M059J (cell line): ENCODE data around the gene GFI1B. TPM values are rescaled to one million over a fixed set of nuclear protein-coding genes. Genes with fewer than 3 reads are reported as not detected.

Experiments used
- DNase-seq: peaks from one replicate; pipeline ENCODE4 v3.0.0-alpha.2; 2012; ENCODE audit warnings: low read depth
- total RNA-seq: library from RNA; depleted of rRNA; stranded (reverse); fragments of >200 nt; shearing (Covaris generic); gene quantifications from 2 replicates; pipeline ENCODE4 v1.2.3, GENCODE V29; 2014; rRNA removed

GFI1B gene
- total RNA-seq, result 0.30 TPM in 1 of 2 replicates, not detected in the other

- no peak for DNase-seq
Observed at GRCh38 chr9:132978451-132979131, at the start of gene GFI1B. GFI1B (plus strand) TSS chr9:132978694; CDS start chr9:132986679, 7,985 bp downstream.

GRCh38 chr9:132931178-132931735, 47.2 kb upstream of the GFI1B start:
- peak; percentile 37 for DNase-seq

- no peak for DNase-seq
Observed at GRCh38 chr9:132935026-132935425, 43.5 kb upstream of the GFI1B start.

DNA sequence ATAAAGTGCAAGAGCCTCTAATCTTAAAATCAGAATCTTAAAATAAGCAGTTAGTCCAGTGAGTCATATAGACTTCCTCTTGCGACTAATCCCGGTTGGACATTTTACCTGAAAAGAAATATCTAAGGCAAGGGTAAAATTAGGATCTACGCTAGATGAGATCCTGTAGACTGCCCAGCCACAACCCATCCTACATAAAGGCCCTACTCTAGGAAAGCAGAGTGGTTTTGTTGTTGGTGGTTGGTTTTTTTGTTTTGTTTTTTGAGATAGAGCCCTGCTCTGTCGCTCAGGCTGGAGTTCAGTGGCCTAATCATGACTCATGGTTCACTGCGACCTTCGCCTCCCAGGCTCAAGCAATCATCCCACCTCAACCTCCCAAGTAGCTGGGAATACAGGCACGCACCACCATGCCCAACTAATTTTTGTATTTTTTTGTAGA, 41.0 kb upstream of the GFI1B start:
- peak; percentile 73 for DNase-seq

DNA sequence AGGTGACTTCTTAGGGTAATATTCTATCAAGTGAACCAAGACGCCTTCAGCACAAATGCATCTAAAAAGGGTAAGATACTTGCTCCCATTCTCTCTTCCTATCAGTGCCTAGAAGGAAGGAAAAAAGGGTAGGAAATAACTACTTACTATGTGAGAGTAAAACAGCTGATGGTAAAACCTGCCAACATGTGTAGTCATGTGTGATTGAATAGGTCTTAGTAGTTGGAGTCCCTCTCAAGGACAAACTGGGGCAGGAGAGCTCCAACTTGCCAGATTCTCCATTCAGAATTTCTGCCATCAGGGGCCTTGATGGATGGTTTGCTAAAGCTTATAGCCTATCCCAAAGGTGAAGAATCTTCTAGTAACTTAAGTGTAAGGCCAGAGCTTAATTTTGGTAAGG, 39.3 kb upstream of the GFI1B start:
- no peak for DNase-seq

DNA sequence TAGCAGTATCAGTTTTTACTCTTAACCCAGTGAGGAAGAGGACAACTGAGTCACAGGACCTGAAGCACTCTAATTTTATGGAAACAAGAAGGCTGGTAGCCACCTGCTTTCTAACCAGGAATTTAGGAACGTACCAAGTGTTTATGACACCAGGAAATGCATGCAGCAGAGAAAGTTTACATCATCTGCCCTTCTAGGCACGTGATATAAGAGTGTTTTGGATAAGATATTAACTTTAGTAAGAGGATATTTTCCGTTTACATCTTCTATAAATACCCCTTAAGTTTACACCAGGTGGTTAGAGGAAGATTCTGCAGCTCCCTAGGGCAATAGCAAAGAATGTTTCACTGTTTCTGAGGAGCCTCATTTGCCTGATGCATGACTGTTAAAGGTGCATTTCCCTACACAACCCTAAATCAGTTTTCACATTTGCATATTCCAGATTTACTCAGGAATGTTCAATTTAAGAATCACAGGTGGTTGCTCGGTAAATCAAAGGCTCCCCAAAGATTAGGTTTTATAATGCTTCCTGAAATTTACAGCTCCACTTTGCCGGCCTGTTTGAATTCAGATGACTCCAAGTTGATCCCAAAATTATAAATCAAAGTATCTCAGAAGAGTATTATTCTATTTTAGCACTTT, 35.8 kb upstream of the GFI1B start:
- no peak for DNase-seq

DNA sequence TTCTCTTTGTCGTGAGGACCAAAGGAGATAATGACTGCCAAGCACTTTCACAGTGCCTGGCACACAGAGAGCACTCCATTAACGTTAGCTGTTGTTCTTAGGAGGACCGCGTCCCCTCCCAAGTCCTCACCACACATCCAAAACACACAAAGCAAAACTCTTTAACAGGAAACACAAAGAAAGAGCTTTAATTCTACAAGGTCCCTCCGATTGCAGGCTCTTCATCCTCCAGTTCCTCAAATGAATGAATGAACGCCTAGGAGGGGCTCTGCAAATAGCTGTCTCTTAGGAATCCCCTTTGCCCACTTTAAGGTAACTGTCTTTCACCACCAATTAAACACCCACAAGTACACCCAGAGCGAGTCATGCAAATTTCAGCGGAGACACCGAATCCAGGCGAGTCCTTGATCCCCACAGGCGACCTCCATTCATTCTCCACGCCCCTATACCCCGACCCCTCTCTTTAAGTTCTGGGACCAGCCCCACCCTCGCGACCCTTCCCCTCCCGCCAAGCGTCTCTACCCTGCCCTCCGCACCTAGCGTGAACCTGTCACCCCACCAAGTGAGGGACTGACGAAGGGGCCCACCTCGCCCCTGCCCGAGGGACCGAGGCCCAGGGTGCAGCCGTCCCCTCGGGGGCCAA, 34.7 kb upstream of the GFI1B start:
- DNase-seq, result no peak

- DNase-seq, result peak; percentile 91
Observed at GRCh38 chr9:132944294-132945185, 34.0 kb upstream of the GFI1B start, which contains the start of gene TSC1. TSC1 (minus strand) TSS chr9:132944616; CDS start chr9:132928872, 15,744 bp downstream.

DNA sequence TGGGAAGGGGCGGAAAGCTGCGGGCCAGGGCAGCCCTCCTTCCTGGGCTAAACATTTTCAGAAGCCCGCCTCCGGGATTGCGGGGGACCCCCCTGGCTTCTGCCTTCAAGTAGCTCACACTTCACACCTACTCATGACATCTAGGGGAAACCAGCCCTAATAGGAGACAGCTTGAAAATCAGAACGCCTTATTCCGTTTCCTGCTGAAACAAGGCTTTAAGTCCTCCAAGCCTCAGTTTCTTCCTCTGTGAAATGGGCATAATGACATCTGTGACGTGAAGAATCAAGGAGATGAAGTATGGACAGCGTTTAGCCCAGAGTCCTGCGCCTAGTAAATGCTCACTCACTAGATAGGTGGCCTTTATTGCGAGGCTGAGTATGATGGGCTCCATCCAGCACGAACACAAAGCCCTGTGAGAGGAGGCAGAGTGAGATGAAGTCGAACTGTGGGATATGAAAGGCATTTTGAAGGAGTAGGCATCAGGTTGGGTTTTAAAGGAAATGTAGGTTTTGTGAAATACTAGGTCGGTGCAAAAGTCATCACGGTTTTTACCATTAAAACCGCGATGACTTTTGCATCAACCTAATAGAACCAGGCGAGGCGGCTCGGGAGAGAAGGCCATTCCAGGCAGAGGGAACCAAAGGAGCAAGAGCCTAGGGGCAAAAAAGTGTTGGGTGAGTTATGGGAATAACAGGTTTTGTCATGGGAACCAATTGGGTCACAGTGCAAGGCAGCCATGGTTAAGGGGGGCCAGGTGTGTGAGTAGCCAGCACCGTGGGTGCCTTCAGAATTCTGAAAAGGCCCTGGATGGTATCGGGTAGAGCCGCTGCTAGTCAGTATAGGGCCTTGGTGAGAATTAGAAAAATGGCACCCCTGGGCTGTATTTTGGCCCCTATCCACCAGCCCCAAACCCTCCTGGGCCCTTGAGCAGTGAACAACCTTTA, 33.0 kb upstream of the GFI1B start:
- DNase-seq, result peak; percentile 20

GRCh38 chr9:132946211-132946610, 32.3 kb upstream of the GFI1B start:
- peak; percentile 44 for DNase-seq

GRCh38 chr9:132946631-132947295, 31.7 kb upstream of the GFI1B start:
- DNase-seq, result peak; percentile 81

GRCh38 chr9:132947756-132948155, 30.7 kb upstream of the GFI1B start:
- DNase-seq, result no peak

DNA sequence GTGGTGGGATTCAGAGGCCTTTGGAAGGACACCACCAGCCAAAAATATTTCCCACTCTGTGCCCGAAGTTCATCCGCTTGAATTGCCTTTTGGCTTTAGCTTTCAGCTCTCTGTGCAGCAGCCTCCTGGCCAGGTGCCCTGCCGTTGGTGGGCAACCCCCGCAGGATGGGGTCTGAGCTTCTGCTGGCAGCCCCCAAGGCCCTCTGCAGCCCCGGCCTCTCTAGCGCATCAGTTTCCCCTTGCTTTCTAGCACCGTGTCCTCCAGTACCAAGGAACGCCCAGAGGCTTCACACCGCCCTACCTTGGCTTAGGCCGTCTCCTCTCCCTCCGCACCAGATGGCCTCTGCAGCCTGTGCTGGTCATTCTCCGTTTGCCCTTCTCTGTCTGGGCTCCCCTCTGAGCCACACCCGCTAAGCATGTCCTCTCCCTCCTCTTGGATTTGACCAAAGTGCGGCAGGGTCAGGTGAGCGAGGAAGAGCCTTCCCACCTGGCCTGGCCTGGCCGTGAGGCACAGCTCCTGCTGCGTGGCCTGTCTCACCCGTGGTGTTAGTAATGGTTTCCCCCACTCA, 29.9 kb upstream of the GFI1B start:
- no peak for DNase-seq

DNA sequence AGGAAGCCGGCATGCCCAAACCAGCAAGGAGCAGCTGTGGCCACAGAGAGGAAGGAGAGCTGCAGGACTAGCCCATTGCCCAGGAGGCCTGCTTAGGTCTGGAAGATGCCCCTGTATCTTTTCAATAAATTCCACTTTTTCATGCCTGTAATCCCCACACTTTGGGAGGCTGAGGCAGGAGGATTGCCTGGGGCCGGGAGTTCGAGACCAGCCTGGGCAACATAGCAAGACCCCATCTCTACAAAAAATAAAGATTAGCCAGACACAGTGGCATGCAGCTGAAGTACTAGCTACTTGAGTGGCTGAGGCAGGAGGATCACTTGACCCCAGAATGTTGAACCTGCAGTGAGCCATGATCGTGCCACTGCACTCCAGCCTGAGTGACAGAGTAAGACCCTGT, 28.8 kb upstream of the GFI1B start:
- no peak for DNase-seq

DNA sequence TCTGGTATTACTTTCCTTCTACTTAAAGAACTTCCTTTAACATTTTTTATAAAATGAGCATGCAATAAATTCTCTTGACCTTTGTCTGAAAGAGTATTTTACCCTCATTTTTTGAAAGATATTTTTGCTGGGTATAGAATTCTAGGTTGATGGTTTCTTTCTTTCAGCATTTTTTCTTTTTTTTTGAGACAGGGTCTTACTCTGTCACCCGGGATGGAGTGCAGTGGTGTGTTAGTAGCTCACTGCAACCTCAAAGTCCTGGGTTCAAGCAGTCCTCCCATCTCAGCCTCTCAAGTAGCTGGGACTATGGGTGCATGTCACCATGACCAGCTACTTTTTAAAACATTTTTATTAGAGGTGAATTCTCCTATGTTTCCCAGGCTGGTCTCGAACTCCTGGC, 23.4 kb upstream of the GFI1B start:
- DNase-seq, result no peak

GRCh38 chr9:132955768-132956167, 22.7 kb upstream of the GFI1B start:
- DNase-seq, result no peak

DNA sequence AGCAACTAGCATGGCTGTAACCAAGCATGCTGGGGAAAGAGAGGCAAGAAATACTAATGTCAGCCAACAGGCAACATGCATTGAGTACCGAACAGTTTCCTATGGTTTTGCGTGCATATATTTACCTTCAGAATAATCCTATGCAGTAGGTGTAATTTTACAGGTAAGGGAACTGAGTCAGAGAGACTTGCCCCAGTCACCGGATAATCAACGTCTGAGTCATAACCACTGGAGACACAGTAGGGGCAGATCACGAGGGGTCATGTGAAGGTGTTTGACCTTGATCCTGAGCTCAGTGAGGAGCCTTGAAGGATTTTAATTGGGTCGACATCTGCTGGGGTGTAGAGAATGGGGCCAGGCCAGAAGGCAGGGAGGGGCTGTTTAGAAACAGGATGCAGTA, 20.7 kb upstream of the GFI1B start:
- DNase-seq, result no peak

DNA sequence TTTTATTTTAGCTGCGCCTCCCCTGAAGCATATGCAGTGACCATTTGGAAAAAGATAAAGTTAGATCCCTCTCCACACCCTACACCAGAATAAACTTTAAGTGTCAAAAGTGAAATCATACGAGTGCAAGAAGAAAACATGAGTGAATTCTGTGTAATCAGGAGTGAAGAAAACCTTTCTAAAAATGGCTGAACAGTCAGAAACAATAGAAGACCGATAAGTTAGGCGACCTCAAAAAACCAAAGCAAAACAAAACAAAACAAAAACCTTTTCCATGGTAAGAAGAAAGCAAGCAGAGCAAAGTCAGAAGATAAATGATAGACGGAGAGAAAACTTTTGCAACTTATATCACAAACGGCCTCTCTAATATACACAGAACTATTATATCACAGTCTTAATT, 17.5 kb upstream of the GFI1B start:
- DNase-seq, result no peak

DNA sequence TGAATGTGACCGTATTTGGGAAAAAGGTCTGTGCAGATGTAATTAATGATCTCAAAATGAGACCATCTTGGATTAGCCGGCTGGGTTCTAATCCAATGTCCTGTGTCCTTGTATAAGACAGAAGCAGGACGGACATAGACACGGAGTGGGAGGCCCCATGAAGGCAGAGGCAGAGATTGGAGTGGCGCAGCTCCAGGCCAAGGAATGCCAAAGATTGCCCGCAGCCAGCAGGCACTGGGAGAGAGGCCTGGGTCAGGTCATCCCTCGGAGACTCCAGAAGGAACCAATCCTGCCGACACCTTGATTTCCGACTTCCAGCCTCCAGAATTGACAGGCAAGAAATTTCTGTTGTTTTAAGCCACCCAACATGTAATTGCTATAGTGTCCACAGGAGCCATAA, 13.0 kb upstream of the GFI1B start:
- DNase-seq, result no peak
